NCI-H2196 treated with DMSO at 0.1 percent for 48 hours (cell line): ENCODE results near the gene LPP.
A peak's percentile ranks its signal among the peaks of the same experiment; 100 is the strongest.

ENCODE experiments used
- DNase-seq: peaks from one replicate; lab custom pipeline; 2025; ENCODE audit not compliant: unreplicated experiment; lab: John Stamatoyannopoulos, UW

Gene LPP

DNA sequence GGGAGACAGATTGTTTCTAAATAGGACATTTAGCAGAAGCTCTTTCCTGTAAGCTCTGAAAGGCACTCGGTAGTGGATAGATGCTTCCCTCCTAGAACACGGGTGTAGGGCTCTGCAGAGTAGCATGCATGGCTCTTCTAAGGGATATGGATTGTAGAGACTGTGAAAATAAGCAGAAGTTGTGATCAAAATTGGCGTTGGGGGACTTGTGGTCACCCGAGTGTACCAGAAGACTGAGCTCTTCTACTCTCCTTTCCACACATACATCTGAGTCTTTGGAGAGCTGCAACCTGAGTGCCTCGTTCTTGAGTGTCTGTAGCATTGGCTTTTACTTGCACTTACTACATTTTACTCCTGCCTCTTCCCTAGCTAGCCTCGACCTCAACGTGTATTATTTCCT, 197.7 kb downstream of the LPP start:
- DNase-seq = no peak

DNA sequence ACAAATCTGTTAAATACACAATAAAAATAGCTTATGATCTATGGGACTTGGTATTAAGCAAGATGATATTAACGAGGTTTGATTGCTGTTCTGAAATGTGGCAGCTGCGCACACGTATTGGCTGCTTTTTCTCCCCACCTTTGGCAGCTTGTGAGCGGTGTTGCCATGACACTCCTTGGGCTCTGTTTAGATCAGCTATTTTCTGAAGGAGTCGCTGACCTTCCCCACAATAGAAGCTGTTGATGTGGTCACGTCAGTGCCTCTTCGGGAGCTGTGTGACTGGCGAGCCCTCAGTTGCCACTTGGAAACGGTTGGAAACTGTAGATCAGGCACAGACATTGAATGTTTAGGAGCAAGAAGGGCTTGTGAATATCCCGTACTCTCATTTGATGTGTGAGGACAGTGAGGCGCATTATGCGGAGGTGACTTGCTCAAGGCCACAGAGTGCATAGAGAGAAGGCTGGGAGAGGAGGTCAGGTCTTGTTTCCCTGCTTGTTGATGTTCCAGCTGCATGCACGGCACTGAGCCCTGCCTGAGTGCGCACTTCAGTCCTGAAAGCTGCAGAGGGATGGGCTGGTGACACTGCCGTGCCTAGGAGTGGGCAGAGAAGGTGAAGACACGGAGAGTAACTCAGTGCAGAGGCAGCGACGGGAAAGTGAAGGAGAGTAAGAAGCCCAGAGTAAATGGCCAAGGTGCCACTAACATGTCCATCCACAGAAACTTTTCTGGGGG, 198.4 kb downstream of the LPP start:
- no peak for DNase-seq

DNA sequence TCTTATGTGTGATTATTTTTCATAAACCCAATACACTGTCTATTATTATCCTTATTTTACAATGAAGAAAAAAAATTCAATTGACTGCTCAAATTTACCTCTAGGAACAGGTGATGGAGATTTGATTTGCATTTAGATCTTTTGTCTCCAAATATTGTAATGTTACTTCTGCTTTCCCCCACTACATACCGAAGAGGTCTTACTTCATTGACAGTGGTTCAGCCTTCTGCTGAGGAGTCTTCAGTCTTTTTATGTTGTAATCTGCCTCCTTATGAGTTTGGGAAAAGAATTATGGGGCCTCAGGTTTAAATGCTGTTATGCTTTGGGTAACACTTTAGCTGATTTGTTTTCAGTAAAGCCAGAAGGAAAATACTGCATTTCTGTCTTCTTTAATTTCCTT, 199.5 kb downstream of the LPP start:
- DNase-seq = no peak

DNA sequence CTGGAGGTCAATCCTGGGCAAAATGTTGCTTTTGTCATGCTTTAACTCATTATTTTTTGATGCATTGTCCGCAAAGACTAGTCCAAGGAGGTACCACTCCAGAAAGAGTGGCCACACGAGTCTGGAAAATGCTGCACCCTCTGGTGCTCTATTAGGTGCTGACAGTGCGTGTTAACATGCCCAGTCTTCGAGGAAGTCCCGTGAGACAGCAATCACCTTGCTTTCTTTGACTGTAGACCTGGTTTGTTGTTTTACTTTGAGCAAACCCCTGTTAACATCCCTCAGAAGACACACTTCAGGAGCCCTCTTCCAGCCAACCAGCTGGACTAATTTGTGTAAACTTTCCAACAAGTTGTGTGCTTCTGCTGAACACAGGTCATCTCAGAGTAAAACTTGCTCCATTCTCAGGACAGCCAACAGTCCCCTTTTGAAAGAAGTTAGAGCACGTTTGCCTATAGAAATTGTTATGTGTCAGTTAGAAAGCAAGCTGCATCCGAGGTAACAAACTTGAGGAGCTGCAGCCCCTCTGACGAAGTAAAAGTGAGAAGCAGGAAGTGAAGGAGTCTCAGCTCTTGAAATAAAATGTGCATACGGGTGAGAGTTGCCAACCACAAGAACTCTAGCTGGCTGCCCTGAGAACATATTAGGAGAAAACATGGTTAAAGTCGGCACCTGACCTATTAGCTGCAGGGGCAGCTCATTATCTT, 205.0 kb downstream of the LPP start:
- no peak for DNase-seq

DNA sequence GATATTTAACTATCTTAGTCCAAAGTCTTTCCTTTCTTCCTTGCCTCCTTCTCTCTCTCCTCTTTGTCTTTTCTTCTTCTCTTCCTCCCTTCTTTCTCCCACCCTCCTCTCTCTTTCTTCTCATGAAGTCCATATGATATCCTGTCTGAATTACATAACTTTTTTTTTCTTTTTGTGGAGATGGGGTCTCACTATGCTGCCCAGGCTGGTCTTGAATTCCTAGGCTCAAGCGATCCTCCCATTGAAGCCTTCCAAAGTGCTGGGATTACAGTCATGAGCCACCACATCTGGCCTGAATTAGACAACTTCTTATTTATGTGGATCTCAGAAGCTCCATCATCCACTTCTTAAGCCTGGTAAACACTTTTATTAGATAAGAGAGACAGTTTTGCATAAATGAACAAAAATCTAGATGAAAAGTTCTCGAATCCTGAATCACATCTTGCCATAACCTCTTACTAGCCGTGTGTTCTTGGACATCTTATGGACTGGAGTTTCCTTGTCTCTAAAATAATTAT, 206.5 kb downstream of the LPP start:
- DNase-seq = no peak

DNA sequence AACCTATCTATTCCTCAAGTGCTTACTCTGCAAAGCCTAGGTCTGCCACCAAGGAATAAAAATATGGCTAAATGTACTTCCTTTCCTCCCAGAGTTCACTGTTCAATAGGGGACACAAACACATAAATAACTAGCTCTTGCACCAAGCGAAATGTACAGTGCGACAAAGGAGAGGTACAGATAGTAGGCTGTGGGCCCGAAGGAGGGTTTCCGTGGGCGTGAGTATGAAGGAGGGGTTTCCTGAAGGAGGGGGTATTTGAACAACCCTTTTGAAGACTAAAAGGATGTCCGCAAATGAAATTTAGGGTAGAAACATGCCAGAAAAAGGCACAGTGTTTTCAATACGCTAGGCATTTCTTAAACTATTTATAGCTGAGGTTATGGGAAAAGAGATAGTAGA, 207.9 kb downstream of the LPP start:
- DNase-seq = no peak

DNA sequence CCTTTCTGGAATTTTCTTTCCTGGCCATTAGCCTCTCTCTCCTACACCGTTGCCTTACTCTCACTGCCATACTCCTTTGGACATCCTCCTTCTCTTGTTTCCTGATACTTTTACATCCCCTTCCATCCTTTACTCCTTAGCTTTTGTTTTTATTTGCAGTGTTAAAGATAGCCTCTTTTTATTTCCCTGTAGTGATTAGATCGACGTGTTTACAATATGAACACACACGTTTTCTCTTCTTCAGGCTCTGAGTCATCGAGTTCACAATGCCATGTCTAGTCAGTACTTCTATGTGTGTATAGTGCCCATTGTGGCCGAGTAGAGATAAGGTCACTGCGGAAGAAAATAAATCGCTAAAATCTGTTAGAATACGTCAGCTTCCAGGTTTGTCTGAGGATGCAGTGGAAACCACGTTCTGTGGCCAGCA, 208.5 kb downstream of the LPP start:
- DNase-seq = peak; percentile 82

DNA sequence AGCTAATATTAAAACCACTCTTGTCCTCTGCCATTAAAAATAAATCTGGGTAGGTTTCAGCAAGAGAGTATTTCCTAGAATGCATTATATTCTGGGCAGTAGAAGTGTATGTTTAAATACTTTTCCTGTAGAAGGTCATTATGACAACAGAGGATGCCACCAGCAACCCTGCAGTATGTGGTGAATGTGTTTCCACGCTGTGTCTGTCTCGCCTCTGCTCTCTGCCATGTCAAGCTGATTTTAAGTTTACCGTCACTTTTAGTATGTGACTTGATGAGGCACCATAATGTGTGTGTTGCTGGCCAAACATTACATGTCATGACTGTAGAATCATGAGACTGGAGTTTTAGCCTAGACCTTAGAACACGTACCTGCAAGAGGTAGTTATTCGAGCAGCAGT, 211.2 kb downstream of the LPP start:
- DNase-seq = no peak

DNA sequence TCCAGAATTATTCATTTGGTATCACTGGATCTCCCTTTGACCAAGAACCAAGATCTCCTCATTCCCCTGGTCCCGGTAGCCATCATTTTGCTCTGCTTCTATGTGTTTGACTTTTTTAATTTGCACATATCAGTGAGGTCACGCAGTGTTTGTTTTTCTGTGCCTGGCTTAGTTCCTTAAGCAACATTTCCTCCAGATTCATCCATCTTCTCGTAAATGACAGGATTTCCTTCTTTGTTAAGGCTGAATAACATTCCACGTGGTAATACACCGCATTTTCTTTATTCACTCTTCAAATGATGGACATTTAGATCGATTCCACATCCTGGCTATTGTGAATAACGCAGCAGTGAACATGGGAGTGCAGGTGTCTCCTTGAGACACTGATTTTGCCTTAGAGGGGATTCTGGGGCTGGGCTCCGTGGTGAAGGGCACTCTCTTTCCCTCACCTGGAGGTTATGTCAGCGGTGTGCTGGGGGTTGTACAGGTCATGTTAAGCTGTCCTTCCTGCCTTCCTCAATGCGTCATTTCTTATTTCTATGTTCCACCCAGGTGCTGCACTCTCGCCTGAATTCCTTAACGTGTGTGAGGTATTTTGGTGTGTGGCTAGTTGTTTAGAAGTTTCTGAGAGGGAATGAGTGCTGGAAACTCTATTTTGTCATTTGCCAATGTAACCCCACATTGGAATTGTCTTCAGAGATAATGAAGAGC, 212.2 kb downstream of the LPP start:
- DNase-seq = no peak

DNA sequence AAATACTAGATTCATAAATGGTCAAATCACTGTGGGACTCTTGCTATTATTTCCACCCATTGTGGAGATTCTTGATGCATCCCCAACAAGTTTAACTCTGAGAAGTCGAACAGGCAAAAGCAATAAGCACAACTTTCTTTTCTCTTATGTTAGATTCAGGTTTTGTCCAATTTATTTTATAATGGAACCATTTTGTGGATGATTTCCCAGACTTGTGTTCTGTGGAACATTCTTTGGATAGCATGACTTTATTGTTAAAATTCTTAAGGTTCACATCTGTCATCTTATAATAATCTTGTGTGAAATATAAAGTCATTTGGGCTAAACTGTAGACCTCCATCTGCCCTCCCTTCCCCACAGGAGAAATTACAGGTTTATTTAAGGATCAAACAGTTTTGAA, 213.7 kb downstream of the LPP start:
- DNase-seq = no peak

DNA sequence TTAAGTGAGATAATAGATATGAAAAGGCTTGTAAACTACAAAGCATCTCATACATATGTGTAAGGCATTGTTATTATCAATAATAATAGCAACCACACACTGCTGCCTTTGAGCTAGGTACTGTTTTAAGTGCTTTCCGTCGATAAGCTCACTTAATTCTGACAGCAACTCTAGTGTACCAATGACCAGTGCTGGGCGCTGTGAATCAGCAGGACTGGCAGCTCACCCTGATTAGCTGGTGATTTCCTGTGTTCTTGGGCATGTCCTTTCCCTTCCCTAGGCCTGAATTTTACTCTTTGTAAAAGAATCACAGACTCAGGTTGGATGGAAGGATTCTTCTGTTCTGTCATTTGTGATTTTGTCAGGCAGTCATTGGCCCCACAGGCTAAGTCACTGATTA, 215.6 kb downstream of the LPP start:
- DNase-seq = no peak

DNA sequence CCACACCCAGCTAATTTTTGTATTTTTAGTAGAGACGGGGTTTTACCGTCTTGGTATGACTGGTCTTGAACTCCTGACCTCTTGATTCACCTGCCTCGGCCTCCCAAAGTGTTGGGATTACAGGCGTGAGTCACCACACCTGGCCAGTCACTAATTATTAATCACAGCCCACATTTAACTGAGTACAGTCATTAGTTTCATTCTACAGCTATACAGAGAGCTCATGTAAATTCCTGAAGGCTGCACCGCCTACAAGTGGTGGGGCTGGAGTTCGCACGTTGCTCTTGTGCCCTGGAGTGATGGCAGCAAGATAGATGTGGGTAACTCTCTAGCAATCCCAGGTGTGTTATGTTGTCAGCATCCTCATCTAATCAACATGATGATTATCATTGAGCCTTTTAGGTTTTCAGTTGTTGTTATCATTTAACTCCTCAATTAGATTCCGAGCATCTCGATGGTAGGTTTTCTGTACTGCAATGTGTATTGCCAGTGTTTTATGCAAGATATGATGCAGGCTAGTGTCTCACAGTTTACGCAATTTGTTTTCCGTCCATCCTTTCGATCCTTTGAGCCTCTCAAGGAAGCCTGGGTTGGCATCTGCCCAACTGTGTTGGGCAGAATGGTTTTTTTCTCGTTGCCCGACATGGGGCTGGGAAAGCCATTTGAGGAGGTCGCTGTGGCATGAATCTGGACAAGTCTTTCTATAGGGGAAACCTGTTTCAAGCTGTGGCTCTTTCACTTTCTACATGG, 216.3 kb downstream of the LPP start:
- no peak for DNase-seq

DNA sequence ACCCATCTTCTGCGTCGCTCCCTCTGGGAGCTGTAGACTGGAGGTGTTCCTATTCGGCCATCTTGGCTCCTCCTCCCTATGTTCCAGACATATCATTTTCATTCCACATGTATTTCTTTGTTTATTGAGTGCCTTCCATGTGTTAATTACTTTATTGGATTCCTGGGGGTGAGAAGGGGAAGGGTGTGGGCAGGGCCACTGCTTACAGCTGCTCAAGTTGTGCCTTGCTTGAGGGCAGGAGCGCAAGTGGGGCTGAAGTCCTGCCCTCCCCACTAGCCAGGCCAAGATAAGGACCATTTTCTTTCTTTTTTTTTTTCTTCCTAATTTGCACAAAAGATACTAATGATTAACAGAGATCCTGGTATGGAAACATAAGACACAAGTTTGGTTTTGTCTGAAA, 224.8 kb downstream of the LPP start:
- DNase-seq = no peak

DNA sequence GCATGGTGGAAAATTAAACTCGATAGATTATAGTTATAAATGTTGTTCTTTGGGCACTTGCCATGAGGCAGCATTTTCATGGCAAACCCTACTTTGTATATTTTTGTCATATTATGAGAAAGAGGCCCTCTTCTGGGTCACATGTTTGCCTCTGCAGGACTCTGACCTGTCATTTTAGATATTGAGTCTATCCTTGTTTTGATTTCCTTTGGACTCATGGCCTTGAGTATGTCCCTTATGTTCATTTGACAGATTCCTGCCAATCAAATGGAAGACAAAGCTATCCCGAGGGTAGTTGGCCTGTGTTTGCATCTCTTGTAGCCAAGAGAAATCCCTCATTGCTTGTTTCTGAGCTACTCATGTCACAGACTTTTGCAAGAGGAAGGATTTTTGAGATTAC, 226.3 kb downstream of the LPP start:
- no peak for DNase-seq

DNA sequence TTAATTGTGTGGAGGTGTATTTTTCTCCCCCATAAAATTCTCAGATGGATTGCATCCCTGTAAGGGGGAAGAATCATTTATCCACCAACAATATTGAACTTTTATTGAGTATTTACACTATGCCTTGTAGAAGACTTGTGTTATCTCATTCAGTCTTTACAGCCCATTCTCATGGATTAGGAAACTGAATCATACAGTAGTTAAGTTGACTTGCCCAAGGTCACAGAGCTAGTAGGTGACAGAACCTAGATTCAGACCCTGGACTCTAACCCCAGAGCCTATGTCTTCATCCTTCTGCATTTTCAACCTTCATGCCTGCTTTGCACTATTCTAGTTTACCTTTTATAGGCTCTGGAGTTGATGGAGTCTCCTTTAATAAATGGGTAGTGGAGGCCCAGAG, 226.8 kb downstream of the LPP start:
- DNase-seq = no peak

DNA sequence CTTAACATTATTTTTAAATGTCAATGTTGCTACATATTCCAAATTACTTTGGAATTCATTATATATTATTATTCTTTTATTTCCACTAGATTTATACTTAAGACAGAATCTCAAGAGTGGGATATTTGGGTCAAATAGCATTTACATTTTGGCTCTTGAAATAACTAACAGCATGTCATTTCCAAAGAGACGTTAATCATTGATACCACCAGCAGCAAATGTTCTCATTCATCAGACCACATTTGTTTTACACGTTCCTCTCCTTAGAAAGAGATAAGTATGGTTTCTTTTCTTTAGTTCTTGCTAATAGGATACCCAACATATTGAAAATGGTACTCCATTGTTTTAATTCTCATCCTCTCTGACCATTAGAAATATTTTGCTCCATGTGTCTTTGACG, 229.8 kb downstream of the LPP start:
- no peak for DNase-seq

DNA sequence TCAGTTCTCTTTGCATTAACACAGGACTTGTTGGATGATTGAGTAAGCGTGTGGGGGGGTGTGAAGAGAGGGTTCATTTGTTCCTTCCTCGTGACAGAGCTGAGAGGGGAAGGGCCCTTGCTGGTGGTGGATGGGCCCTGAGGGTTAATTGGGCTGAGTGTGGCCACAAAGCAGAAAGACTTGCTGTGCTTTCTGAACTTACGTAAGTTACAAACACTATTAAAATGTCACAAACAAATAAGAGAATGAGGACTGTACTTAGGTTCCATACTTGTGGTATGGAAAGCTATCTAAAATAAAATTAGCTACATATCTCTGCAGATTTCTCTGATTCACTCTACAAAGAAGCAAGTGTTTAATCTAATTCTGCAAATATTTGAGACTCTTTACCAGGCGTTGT, 231.3 kb downstream of the LPP start:
- DNase-seq = no peak

DNA sequence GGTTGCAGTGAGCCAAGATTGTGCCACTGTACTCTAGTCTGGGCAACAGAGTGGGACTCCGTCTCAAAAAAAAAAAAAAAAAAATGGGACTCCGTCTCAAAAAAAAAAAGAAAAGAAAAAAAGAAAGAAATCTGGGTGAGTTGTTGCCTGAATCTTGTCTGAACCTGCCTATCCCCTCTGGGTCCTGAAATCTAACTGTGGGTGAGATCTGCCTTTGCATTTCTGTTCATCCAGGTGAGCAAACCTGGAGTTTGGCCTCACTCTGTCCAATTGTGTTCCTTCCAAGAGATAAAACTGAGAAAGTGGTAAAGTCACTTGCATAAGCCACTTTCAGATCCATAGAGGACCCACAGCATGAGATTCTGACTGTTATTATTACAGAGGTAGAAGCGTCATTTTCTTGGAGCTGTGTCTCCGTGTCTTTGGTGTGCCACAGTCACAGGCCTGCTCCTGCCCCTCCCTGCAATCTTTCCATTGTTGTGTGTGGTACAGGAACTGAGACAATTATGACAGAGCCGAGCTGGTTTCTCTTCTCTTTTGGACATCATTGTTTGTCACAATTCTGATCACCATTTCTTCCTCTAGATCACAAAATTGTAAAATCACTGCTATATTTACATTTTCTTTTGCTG, 235.9 kb downstream of the LPP start:
- no peak for DNase-seq

DNA sequence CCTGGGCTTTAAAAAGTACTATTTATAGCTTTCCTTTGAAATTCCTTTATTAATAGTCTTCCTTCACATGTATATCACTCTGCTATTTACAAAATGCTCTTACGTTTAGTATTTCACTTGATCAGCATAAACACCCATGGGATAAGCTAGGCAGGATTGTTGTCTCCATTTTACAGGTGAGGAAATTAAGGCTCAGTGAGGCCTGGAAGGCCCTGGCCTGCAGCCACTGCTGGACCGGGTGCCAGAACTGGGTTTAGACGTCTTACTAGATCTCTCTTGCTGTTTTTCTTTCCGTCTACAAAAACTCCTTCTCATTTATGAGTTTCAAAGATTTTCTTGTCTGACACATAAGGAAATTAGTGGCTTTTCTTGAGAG, 236.4 kb downstream of the LPP start:
- no peak for DNase-seq

DNA sequence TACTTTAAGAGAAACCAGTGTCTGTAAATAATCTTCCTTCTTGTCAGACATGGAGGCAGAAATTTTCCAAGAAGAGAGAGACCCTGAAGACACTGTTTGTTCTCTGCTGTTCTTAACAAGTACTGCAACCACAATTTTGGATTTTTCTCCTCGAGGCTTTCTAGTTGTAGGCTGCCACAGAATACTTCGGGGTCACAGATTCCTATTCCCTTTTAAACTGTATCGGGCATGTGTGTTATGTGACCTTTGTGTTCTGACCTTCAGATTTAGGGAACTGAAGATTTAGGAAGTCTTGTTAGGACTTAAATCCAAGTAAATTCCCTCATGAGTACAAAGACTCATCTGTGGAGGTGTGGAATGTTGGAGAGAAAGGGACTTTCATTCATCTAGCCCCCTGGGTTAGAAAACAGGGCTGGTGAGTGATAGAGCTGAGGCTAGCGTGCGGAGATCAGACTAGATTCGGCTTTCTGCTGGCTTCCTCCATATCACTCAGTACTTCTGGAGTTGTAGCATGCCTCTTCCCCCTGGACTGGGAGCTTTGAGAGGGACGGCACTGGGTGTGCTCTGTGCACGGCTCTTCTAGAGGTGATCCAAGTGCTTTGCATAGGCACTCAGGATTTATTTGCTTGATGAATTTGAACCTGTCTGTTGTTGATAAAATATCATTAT, 237.0 kb downstream of the LPP start:
- no peak for DNase-seq
